MCF 10A (cell line): ENCODE measurements around the gene PLEKHG7. TPM values are rescaled to one million over a fixed set of nuclear protein-coding genes. Genes with fewer than 3 reads are reported as not detected.

Experiments used
- BruUV-seq: library from RNA; stranded (reverse); fragments of 400-500 nt; replicated peaks from 2 replicates; lab custom pipeline; 2021; lab: Mats Ljungman, UMichigan
- CTCF ChIA-PET: fragments of 300-600 bp; sonication (Branson Sonifier 250); formaldehyde crosslinking; extraction: SDS; loops from one replicate; lab custom pipeline; 2021; ENCODE audit warnings: antibody characterized with exemption, inconsistent platforms; lab: Yijun Ruan, JAX
- POLR2A ChIA-PET: fragments of 300-600, 350-650 bp; sonication (Branson Sonifier 250); formaldehyde crosslinking; extraction: SDS; loops from one replicate; lab custom pipeline; 2020; ENCODE audit warnings: antibody characterized with exemption, inconsistent platforms; lab: Yijun Ruan, JAX
- DNase-seq: peaks from one replicate; pipeline ENCODE4 v3.0.0-alpha.2; 2018; ENCODE audit not compliant: unreplicated experiment
- H3K27ac Mint-ChIP-seq: one replicate; pipeline ENCODE4 v1.8.0; 2022; ENCODE audit warnings: mild to moderate bottlenecking, low read depth, mixed read lengths; ENCODE audit not compliant: unreplicated experiment
- H3K27me3 Mint-ChIP-seq: one replicate; pipeline ENCODE4 v1.8.0; 2022; ENCODE audit warnings: mixed read lengths; ENCODE audit not compliant: insufficient read depth, unreplicated experiment
- H3K36me3 Mint-ChIP-seq: one replicate; pipeline ENCODE4 v1.8.0; 2022; ENCODE audit warnings: mild to moderate bottlenecking, moderate library complexity, mixed read lengths; ENCODE audit not compliant: insufficient read depth, unreplicated experiment
- H3K4me1 Mint-ChIP-seq: one replicate; pipeline ENCODE4 v1.8.0; 2022; ENCODE audit warnings: mixed read lengths; ENCODE audit not compliant: insufficient read depth, unreplicated experiment
- H3K4me3 Mint-ChIP-seq: one replicate; pipeline ENCODE4 v1.8.0; 2022; ENCODE audit warnings: mild to moderate bottlenecking, moderate library complexity, mixed read lengths; ENCODE audit not compliant: unreplicated experiment
- H3K9me3 Mint-ChIP-seq: one replicate; pipeline ENCODE4 v1.8.0; 2022; ENCODE audit warnings: mixed read lengths; ENCODE audit not compliant: unreplicated experiment
- CTCF ChIP-seq: fragments of 200-600 bp; IDR thresholded peaks from one replicate; pipeline ENCODE4 v1.8.0; 2022; ENCODE audit warnings: antibody characterized with exemption, mild to moderate bottlenecking; ENCODE audit not compliant: unreplicated experiment
- intact Hi-C: fragments of 100-400 bp; cut with micrococcal nuclease; formaldehyde crosslinking; loops from 2 replicates; pipeline ENCODE4 v1.14.1; 2022
- total RNA-seq: library from RNA; stranded (reverse); gene quantifications from 2 replicates; pipeline ENCODE4 v1.2.3, GENCODE V29; 2022

PLEKHG7 gene
- total RNA-seq, 1 experiment from 2014 or later: not detected

- Mint-ChIP-seq H3K27ac (peak overlapping the region; percentile 49), H3K4me1 (peaks cover 6% of the 10 kb centered on the region), H3K27me3 (no peaks in the 10 kb centered on the region), H3K9me3 (no peaks in the 10 kb centered on the region), H3K4me3 (no peak overlapping the region), H3K36me3 (peaks cover 50% of the 10 kb centered on the region)
- no TSS peak for BruUV-seq
- ChIA-PET CTCF (interaction anchor here (0.6 kb wide), 1 partner anchor 1605 kb away, joined by 5 read pairs; no protein-coding TSS in a partner anchor), POLR2A (interaction anchor here (0.6 to 1.3 kb wide), 3 partner anchors 19 to 1802 kb away, joined by 3 to 5 read pairs (median 3); no protein-coding TSS in a partner anchor)
- intact Hi-C loops: no loop called here
- TF ChIP-seq CTCF: no peak
- DNase-seq: no peak
These were observed 75.7 kb downstream of the PLEKHG7 start for GRCh38 chr12:92778525-92778924.

GRCh38 chr12:92779902-92780301 lies 77.1 kb downstream of the PLEKHG7 start:
- H3K4me1 Mint-ChIP-seq: peaks cover 18% of the 10 kb centered on the region
- CTCF ChIA-PET: no interaction called here
- H3K9me3 Mint-ChIP-seq: no peaks in the 10 kb centered on the region
- TF ChIP-seq CTCF: no peak
- H3K27me3 Mint-ChIP-seq: no peaks in the 10 kb centered on the region
- H3K36me3 Mint-ChIP-seq: peaks cover 50% of the 10 kb centered on the region
- BruUV-seq: no TSS peak
- POLR2A ChIA-PET: no interaction called here
- peak; percentile 42 for DNase-seq
- no peak overlapping the region for H3K27ac Mint-ChIP-seq
- intact Hi-C loops: no loop called here
- no peak overlapping the region for H3K4me3 Mint-ChIP-seq

- ChIA-PET CTCF (interaction anchor here (0.6 to 3.3 kb wide), 16 partner anchors 11 to 654 kb away, joined by 3 to 17 read pairs (median 4); no protein-coding TSS in a partner anchor), POLR2A (interaction anchor here (0.9 to 3.3 kb wide), 12 partner anchors 9 to 636 kb away, joined by 3 to 18 read pairs (median 6); partner anchors contain the start of gene EEA1)
- Mint-ChIP-seq H3K36me3 (peaks cover 19% of the 10 kb centered on the region), H3K27ac (peak overlapping the region; percentile 98), H3K4me1 (peaks cover 30% of the 10 kb centered on the region), H3K27me3 (no peaks in the 10 kb centered on the region), H3K4me3 (peak overlapping the region; percentile 37), H3K9me3 (no peaks in the 10 kb centered on the region)
- intact Hi-C loops: loop anchor here (2.0 kb wide), 1 partner anchor 44 kb away; no protein-coding TSS in a partner anchor
- TSS peak; percentile 16 for BruUV-seq
- TF ChIP-seq CTCF: no peak
- peak; percentile 42 for DNase-seq
These were observed 81.6 kb downstream of the PLEKHG7 start for GRCh38 chr12:92784356-92784755.

- intact Hi-C loops: loop anchor here (1.0 to 5.0 kb wide), 6 partner anchors 44 to 612 kb away; partner anchors contain the start of gene EEA1
- no TSS peak for BruUV-seq
- Mint-ChIP-seq H3K27me3 (no peaks in the 10 kb centered on the region), H3K9me3 (no peaks in the 10 kb centered on the region), H3K4me3 (peak overlapping the region; percentile 37), H3K27ac (peak overlapping the region; percentile 98), H3K4me1 (peaks cover 30% of the 10 kb centered on the region), H3K36me3 (peaks cover 24% of the 10 kb centered on the region)
- ChIA-PET CTCF (interaction anchor here (0.6 to 3.3 kb wide), 21 partner anchors 11 to 800 kb away, joined by 3 to 17 read pairs (median 4); no protein-coding TSS in a partner anchor), POLR2A (interaction anchor here (0.5 to 3.3 kb wide), 18 partner anchors 8 to 635 kb away, joined by 3 to 18 read pairs (median 4); partner anchors contain the start of gene EEA1)
- DNase-seq: peak; percentile 80
- TF ChIP-seq CTCF: peak; percentile 49
These were observed 82.2 kb downstream of the PLEKHG7 start for GRCh38 chr12:92784797-92785562.
